ENCODE data around the gene DLGAP3. TPM values are rescaled to one million over a fixed set of nuclear protein-coding genes. Genes with fewer than 3 reads are reported as not detected.

Gene DLGAP3
- total and polyA plus RNA-seq, 11 donors = 0.07 to 0.51 (median 0.10) TPM; not detected in 8

DNA sequence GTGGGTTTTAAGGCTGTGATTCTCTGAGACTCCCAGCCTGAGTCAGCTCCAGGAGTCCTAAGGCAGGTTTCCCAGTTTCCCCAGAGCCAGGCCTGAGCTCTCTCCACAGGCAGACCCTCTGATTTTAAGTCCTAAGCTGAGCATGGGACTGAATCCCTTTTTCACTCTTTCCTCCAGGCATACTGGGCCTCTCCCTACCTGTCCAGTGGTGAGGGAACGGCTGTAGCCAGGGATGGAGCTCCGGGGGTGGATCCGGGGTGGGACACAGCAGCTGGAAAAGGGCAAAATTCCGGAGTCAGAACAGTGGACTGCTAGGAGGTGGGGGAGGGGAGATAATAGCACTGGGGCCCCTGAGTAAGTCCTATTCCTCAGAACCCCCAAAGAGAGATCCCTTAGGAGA is 30.0 kb downstream of the DLGAP3 start:
- intact Hi-C loops (cut with DNase I) = no loop called here
- H3K4me3 ChIP-seq = no peak overlapping the region
- H3K36me3 ChIP-seq = no peaks in the 10 kb centered on the region
- TF ChIP-seq, protein P1, sequence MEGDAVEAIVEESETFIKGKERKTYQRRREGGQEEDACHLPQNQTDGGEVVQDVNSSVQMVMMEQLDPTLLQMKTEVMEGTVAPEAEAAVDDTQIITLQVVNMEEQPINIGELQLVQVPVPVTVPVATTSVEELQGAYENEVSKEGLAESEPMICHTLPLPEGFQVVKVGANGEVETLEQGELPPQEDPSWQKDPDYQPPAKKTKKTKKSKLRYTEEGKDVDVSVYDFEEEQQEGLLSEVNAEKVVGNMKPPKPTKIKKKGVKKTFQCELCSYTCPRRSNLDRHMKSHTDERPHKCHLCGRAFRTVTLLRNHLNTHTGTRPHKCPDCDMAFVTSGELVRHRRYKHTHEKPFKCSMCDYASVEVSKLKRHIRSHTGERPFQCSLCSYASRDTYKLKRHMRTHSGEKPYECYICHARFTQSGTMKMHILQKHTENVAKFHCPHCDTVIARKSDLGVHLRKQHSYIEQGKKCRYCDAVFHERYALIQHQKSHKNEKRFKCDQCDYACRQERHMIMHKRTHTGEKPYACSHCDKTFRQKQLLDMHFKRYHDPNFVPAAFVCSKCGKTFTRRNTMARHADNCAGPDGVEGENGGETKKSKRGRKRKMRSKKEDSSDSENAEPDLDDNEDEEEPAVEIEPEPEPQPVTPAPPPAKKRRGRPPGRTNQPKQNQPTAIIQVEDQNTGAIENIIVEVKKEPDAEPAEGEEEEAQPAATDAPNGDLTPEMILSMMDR (IDR thresholded peaks at IDR 0.05) = no peak
- TF ChIP-seq POLR2A (IDR thresholded peaks at IDR 0.05) = no peak
- ATAC-seq (no peak), DNase-seq (no peak)
- H3K4me1 ChIP-seq = peaks cover 0 to 8% (median 0%) of the 10 kb centered on the region in 12 donors
- H3K9me3 ChIP-seq = no peaks in the 10 kb centered on the region
- H3K27ac ChIP-seq = no peak overlapping the region
- WGBS, 4 donors = 84 to 87% (median 86%) methylated on average over 4 of the region's 4 CpGs
- H3K27me3 ChIP-seq = peaks cover 0 to 7% (median 0%) of the 10 kb centered on the region in 9 donors

- Histone ChIP-seq H3K4me1 (peaks cover 0 to 8% (median 0%) of the 10 kb centered on the region in 12 donors), H3K27ac (no peak overlapping the region), H3K27me3 (peaks cover 0 to 7% (median 0%) of the 10 kb centered on the region in 9 donors), H3K4me3 (no peak overlapping the region), H3K9me3 (peaks cover 0 to 7% (median 1%) of the 10 kb centered on the region in 12 donors), H3K36me3 (no peaks in the 10 kb centered on the region)
- DNase-seq (no peak), ATAC-seq (peak in 1 of 4 donors; percentile 34)
- no peak for TF ChIP-seq POLR2A (IDR thresholded peaks at IDR 0.05)
- TF ChIP-seq, protein P1 (IDR thresholded peaks at IDR 0.05) = no peak
- intact Hi-C loops (cut with DNase I) = no loop called here
- WGBS, 4 donors = 8 to 14% (median 14%) methylated on average over 2 of the region's 2 CpGs
Observed at GRCh38 chr1:34898330-34898761, 31.1 kb downstream of the DLGAP3 start.

DNA sequence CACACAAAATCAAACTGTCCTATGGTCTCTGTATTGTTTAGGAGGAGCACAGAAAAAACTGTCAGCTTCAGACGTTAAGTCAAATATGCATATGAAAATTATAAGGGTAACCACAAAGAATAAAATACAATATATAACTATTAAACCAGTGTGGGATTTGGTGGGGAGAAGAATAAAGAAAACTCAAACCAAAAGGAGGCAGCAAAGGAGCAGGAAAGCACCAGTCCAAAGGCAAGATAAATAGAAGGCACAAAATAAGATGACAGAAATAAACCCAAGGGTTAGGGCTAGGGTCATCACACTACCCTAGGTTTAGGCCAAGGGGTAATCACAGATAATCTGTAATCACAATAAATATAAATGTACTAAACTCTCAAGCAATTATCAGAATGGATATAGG is 32.8 kb downstream of the DLGAP3 start:
- no peaks in the 10 kb centered on the region for H3K36me3 ChIP-seq
- no peak overlapping the region for H3K27ac ChIP-seq
- 60 to 71% (median 66%) methylated on average over 1 of the region's 1 CpG for WGBS, 4 donors
- intact Hi-C loops (cut with DNase I) = no loop called here
- ATAC-seq (no peak), DNase-seq (no peak)
- H3K27me3 ChIP-seq = peaks cover 0 to 7% (median 0%) of the 10 kb centered on the region in 9 donors
- H3K9me3 ChIP-seq = peaks cover 0 to 23% (median 12%) of the 10 kb centered on the region in 12 donors
- peaks cover 0 to 8% (median 0%) of the 10 kb centered on the region in 12 donors for H3K4me1 ChIP-seq
- no peak for TF ChIP-seq POLR2A (IDR thresholded peaks at IDR 0.05)
- TF ChIP-seq, protein P1 (IDR thresholded peaks at IDR 0.05) = no peak
- no peak overlapping the region for H3K4me3 ChIP-seq

- peaks cover 0 to 15% (median 2%) of the 10 kb centered on the region in 12 donors for H3K4me1 ChIP-seq
- no peaks in the 10 kb centered on the region for H3K36me3 ChIP-seq
- DNase-seq (no peak), ATAC-seq (no peak)
- 35 to 54% (median 49%) methylated on average over 4 of the region's 4 CpGs for WGBS, 4 donors
- H3K4me3 ChIP-seq = no peak overlapping the region
- no peak for TF ChIP-seq POLR2A (IDR thresholded peaks at IDR 0.05)
- TF ChIP-seq, protein P1 (IDR thresholded peaks at IDR 0.05) = no peak
- peaks cover 13 to 32% (median 22%) of the 10 kb centered on the region in 9 donors for H3K27me3 ChIP-seq
- intact Hi-C loops (cut with DNase I) = no loop called here
- no peak overlapping the region for H3K27ac ChIP-seq
- H3K9me3 ChIP-seq = peaks cover 0 to 27% (median 12%) of the 10 kb centered on the region in 12 donors
Observed at GRCh38 chr1:34889705-34890104, 39.7 kb downstream of the DLGAP3 start.

Data from heart left ventricle (tissue), 16 donors.